GM19193 (cell line): ENCODE data around the gene KCNG2.

Experiments used
- POLR2A ChIP-seq: IDR thresholded peaks from 4 replicates; pipeline ENCODE4 v1.6.1; 2011; ENCODE audit not compliant: insufficient read depth, insufficient read length; ENCODE audit errors: extremely low read depth

KCNG2 gene, protein sequence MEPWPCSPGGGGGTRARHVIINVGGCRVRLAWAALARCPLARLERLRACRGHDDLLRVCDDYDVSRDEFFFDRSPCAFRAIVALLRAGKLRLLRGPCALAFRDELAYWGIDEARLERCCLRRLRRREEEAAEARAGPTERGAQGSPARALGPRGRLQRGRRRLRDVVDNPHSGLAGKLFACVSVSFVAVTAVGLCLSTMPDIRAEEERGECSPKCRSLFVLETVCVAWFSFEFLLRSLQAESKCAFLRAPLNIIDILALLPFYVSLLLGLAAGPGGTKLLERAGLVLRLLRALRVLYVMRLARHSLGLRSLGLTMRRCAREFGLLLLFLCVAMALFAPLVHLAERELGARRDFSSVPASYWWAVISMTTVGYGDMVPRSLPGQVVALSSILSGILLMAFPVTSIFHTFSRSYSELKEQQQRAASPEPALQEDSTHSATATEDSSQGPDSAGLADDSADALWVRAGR

DNA sequence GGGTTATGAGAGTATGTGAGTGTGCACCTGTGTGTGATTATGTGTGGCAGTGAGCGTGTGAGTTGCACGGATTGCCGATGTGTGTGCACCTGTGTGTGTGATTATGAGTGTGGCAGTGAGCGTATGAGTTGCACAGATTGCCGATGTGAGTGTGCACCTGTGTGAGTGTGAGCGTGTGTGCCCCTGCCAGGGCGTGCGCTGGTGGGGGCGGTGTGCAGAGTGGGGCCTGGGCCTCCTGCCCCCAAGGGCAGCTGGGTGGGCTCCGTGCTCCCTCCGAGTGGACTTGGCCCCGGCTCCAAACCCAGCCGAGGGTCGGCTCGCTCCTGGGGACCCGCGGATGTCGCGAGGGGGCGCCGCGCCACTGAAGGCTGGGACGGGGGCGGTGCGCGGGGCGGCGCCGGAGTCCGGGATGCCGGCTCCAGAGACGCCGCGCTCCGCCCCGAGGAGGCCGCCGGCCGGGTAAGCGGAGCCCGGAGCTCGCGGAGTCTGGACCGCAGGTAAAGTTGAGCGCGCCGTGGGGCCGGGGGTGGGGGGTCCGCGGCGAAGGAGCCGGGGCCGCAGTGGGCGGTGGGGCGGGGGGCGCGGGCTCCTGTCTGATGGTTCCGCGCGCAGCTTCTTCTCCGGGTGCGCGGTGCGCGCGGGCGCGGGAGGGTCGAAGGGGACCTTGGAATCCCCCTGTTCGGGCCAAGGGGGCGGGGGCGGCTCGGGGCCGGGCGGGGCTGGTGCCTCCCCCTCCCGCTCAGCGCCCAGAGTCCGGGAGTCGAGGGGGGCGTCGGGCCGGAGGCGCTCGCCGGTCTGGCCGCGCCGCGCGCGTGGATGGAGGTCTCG, at the start of gene KCNG2:
KCNG2 (plus strand) TSS at position 421 of the 828 bp plus-strand sequence. CDS start 65,730 bp downstream, outside the sequence.
- TF ChIP-seq POLR2A, result no peak

DNA sequence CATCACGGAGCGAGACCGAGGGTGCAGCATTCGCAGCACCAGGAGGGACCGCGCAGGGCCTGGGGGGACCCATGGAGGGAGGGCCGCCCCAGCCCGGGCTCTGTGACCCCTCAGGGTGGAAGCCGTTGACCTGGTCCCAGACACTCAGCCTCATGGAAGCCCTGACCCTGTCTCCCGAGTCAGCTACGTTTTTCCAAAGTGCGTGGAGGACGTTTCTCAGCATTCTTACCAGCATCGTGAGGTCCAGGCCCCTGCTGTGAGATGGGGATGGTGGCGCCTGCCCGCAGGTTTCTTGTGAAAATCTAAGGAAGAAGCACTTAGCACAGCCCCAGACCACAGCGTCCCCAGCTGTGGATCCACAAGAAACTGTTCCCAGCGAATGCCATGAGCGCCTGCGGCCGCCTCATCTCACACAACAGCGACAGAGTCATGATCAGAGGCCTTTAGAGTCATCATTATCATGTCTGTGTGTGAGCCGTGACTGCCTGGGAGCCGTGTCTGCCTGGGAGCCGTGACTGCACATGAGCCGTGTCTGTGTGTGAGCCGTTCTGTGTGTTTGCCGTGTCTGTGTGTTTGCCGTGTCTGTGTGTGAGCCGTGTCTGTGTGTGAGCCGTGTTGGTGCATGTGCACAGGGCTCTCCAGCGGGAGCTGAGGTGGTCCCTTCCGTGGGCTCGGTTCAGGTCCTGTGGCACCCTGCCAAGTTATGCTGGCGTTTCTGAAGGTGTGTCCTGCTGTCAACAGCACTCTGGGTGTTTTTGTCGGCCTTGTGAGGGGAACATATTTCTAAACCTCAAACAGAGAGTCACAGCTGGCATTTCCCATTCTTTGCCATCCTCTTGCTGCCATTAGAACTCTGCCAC, 49.2 kb upstream of the KCNG2 start:
- no peak for TF ChIP-seq POLR2A

DNA sequence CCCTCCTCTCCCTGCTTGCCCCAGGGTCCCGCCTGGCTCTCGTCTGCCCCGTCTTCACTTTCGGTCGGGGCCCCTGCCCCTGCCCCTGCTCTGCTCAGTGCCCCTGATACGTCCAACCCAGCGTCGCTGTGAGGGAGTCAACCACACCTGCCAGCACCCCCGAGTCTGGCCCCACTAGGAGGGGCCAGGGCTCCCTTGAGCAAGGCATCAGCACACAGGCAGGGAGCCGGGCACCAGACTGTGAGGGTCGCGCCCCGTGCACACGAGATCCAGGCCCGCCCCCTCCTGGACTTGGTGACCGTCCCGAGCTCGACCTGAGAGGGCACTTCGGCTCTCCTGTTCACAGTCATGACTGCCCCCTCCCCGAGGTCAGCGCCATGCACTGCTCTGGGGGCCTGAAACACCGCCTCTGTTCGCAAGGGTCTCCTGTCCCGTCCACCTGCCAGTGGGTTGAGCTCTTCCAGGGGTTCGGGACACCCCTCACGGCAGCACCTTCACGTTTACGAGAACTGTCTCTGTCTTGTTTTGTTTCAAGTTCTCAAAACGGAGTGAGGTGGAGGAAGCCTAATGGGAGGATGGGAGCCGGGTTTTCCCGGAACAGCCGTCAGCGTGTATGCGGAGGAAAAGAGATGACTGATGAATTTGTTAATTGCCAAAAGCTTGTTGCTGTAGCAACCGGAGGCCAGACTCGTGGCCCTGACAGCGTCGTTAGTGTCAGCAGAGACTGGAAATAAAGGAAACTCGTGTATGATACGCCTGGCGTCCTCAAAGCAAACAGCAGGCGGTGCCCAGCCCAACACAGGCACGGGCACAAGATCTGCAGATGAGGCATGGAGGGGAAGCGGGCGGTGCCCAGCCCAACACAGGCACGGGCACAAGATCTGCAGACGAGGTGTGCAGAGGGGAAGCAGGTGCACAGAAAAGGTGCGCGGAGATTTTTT, 48.2 kb upstream of the KCNG2 start:
- TF ChIP-seq POLR2A, result no peak

DNA sequence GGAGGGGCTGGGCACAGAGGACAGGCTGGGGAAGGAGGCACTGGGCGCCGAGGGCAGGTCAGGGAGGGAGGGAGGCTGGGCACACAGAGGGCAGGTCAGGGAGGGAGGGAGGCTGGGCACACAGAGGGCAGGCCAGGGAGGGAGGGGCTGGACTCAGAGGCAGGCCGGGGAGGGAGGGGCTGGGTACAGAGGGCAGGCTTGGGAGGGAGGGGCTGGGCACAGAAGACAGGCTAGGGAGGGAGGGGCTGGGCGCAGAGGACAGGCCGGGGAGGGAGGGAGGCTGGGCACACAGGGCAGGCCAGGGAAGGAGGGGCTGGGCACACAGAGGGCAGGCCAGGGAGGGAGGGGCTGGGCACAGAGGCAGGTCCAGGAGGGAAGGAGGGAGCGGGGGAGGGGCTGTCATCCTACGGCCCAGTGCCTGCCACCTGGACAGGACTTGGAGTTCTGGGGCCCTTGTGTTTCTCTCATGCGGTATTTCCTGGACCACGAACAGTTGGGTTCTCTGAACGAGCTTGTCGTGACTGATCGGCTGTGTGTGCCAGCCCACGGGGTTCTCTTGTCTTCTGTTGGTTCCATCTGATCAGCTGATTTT, 46.7 kb upstream of the KCNG2 start:
- TF ChIP-seq POLR2A, result no peak

DNA sequence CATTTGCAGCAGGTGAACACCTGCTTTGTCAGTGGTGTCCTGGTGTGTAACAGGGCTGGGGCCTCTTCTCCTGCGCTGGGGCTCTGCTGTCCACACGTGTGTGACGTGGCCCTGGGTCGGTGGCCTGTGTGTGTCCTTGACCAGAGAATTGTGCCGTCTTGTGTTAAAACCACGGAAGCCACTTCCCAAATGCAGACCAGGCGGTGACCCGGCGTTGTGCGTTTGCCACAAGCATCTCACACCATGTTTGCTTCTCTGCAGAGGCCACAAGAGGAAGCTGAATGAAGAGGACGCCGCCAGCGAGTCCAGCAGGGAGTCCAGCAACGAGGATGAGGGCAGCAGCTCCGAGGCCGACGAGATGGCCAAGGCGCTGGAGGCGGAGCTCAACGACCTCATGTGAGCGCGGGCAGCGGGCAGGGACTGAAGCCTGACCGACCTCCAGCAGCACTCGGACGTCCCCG, 44.3 kb upstream of the KCNG2 start:
- no peak for TF ChIP-seq POLR2A

DNA sequence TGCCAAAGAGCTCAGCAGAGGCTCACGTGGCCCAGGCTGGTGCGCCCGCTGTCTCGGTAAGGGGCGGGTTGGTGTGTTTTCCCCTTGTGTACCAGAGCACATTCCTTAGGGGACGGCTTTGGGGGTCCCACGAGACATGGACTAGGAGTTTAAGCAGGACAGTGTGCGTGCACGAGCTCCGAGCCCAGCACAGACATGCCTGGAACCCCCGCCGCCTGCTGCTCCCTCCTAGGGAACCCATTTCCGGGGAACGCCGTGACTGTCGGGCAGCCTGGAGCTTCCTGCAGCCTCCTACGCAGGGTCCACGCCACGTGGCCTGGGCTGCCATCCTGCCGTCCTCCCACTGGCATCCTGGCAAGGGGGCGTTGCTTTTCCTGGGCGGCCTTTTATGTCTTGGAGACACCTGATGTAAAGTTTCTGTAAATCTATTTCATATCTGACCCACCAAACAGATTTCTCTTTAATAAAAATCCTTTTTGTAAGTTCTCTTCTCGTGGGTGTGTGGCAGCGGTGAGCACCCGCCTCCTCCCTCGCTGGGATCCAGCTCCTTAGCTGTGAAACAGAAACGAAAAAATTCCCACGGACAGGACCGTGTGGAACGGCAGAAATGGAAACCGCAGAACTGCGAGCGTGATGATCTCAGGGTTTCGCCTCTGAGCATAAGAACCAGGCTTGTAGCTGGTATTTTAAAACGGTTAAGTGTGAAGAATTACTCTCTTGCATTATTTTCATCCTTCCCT, 43.5 kb upstream of the KCNG2 start:
- no peak for TF ChIP-seq POLR2A

DNA sequence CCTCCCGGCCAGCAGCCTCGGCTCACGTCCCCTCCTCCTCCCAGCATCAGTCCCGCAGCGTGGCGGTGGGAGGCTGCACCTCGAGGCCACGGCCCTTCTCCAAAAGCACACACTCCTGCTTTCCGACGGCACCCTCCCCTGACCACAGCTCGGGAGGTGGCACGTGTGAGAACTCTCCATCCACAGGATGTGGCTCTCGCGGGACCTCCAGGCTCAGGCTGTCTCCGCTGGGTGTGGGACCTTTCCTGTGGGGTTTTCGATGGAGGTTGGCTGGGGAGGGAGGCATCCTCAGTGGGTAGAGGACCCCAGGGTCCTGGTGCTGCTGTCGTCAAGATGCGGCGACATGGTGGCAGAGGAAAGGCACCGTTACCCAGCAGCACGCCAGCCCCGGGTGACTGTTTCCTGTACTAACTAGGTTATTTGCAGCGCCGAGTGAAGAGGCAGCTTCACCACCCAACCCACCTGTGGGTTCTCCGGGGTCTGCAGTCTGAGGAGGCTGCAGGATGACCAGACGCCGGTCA, 42.8 kb upstream of the KCNG2 start:
- no peak for TF ChIP-seq POLR2A

DNA sequence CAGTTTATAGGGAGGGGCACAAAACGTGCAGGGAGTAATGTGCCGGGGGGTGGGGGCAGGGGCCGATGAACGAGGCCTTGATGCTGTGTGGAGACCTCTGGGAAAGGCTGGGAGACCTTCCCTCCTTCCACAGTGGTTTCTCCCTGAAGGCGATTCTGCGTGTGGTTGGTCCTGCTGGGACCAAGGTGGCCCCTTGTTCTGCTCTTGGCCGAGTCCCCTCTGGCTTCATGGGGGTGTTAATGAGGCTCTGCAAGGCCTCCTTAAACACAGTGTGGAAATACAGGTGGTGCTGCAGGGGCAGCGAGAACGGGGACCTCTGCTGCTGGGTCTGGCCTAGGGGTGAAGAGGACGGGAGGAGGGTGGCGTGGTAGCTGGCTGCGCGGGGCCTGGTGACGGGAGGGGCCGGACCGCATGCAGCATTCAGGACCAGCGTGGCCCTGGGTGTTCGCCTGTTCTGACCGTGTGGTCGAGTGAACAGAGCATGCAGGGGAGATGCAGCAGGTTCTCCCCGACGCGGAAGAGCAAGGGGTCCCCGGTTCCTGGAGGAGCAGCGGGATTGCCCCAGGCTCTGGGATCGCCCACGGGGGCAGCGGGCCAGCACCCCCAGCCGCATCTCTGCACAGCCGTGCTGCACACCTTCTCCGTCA, 42.1 kb upstream of the KCNG2 start:
- TF ChIP-seq POLR2A, result no peak

DNA sequence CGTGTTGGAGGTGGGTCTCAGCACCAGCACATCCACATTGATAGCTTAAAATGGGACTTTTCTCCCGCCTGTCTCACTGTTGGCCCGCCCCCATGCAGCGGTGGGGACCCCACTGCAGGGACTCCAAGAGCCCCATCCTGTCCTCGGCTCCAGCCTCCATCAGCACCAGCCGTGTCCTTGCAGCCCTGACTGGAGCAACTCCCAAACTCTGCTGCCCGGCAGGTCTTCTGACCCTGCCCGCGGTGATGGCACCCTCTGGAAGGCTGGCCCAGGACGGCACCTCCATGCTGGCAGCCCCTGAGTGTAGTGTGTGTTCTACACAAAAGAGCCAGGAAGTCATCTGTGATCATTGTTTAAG, 41.6 kb upstream of the KCNG2 start:
- no peak for TF ChIP-seq POLR2A

DNA sequence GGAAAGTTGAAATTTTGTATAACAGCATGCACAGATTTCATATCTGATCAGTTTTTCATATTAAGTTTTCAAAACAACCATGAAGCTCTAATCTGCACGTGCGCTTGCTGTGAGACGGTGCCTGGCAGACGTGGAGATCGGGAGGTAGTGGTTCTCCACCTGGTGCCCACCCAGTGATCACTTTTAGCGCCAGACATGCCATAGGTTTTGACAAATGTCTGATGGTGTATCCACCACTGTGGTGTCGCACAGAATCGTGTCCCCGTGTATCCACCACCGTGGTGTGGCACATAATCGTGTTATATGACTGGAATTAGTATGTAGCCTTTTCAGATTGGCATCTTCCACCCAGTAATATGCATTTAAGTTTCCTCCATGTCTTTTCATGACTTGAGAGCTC, 40.9 kb upstream of the KCNG2 start:
- no peak for TF ChIP-seq POLR2A

DNA sequence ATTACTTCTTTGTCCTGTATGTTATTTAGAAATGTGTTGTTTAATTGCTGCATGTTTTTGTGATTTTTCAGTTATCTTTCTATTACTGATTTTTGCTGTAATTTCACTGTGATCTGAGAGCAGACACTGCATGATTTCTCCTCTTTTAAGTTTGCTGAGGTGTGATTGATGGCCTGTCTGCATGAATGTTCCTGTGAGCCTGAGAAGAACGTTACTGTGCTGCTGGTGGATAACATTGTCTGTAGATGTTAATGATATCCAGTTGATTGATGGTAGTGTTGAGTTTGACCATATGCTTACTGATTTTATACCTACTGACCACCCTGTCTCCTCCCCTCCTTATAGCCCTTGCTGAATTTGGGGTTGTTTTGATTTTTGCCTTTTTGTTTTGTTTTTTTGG, 37.4 kb upstream of the KCNG2 start:
- TF ChIP-seq POLR2A, result no peak

DNA sequence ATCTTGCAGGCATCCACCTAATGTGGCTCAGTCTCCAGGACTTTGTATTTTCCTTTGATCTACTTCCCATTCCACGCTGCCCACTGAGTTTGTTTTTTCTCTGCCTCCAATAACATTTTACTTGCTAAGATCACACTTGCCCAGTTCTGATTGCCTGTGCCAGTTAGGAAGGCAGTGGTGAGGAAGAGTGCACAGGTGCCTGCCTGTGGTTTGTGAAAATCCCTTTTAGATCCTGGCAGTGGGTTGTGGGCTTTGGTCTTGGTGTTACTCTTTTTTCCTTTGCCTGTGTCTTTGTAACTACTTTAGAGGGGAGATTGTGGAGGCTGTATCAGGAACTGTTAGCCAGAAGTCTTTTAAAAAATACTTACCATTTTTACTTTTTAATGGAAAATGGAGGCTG, 36.9 kb upstream of the KCNG2 start:
- TF ChIP-seq POLR2A, result no peak
